GM18505 (cell line): ENCODE data around the gene SBNO2.
"Not testable (repeated sequence)": the region's sequence is repeated elsewhere in the genome, so short reads cannot be mapped to it uniquely, and the experiment has no call there.

ENCODE experiments used
- ATAC-seq: cut with Tn5 transposase; IDR thresholded peaks from one replicate; pipeline ENCODE4 v1.9.1; 2021; ENCODE audit not compliant: unreplicated experiment
- POLR2A ChIP-seq: IDR thresholded peaks from 4 replicates; pipeline ENCODE4 v1.6.1; 2011; ENCODE audit warnings: borderline replicate concordance; ENCODE audit not compliant: insufficient read depth, insufficient read length; ENCODE audit errors: extremely low read depth

SBNO2 gene

DNA sequence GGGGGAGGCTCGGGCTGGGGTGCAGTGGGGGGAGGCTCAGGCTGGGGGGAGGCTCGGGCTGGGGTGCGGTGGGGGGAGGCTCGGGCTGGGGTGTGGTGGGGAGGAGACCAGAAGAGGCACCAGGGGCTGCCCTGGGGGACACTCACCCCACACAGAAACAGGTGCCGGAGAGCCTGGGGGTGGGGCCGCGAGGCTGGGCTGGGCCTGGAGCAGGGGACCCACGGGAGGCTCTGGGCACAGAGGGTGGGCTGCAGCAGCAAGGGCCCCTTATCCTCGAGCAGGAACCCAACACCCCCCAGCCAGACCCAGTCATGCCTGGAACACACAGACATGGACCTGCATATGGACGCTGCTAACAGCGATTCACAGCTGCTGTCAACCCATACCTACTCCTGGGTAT, 35.9 kb downstream of the SBNO2 start:
- no peak for ATAC-seq
- no peak for TF ChIP-seq POLR2A

GRCh38 chr19:1136621-1137317, 37.3 kb downstream of the SBNO2 start:
- no peak for TF ChIP-seq POLR2A

GRCh38 chr19:1136201-1136600, 37.9 kb downstream of the SBNO2 start:
- no peak for ATAC-seq
- TF ChIP-seq POLR2A = peak; percentile 19

More at GRCh38 chr19:1136621-1137317, 37.3 kb downstream of the SBNO2 start:
- ATAC-seq = no peak

- TF ChIP-seq POLR2A = no peak
- ATAC-seq = no peak
Observed at GRCh38 chr19:1135454-1135853, 38.6 kb downstream of the SBNO2 start.

DNA sequence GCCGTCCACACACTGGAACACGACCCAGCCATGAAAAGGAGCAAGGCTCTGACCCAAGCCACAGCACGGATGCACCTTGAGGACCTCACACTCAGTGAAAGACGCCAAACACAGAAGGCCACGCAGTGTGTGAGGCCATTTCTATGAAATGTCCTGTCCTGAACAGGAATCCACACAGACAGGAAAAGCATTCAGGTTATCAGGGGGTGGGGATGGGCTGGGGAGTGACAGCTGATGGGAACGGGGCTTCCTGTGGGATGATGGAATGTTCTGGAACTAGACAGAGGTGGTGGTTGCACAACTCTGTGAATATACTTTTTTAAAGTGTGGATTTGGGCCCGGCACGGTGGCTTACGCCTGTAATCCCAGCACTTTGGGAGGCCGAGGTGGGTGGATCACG, 39.6 kb downstream of the SBNO2 start:
- no peak for ATAC-seq
- TF ChIP-seq POLR2A = no peak

DNA sequence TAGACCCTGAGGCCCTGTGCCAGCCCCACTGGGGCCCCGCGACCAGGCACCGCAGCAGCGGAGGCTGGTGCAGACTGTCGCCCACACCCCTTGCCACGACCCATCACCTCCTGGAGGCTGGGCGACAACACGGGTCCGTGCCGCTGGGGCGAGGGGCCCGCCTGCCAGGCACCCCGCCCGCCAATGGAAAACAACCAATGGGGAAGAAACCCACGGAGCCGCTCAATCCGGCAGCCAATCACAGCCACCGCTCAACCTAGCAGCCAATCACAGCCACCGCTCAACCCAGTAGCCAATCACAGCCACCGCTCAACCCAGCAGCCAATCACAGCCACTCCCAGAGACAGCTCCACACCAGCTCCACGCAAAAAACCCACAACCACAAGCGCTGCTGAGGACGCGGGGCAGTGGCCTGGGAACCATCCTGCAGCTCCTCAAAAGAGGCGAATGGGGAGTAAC, 40.6 kb downstream of the SBNO2 start:
- peak; percentile 20 for ATAC-seq
- peak; percentile 71 for TF ChIP-seq POLR2A

DNA sequence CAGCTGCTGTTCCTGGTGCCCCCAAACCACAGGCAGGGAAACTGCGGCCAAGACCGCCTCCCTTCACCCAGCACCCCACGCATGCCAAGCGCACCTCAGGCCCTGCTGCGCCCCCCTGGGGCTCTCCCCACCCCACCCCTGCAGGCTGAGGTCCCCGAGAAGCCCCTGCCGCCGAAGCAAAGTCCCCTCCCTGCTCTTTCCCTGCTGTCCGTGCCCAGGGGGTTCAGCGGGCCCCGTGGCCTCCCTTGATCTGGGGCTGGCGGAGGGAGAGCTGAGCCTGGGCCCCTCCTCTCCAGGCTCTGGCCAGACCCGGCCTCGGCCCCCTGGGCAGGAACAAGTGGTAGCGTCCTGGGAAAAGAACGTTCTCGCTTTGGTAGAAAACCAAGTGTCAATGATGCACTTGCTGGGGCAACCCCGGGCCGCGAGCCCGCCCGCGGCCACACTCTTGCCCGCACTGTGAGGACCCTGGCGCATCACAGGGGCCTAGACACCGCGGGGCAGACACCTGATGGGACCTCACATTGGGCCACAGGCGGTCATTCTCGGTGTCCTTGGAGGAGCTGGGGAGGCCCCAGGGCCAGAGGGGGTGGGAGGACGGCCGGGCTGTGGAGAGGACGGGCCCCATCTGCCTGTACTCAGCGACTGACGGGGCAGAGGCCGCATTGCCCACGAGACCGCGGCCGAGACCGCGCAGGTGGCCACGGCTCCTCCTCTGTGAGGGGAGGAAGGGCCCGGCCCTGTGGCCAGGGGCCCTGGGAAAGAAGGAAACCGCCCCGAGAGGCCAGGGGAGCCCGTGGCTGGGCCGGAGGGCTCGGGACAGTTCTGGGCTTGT, 41.3 kb downstream of the SBNO2 start:
- TF ChIP-seq POLR2A = no peak
- peak; percentile 8 for ATAC-seq

DNA sequence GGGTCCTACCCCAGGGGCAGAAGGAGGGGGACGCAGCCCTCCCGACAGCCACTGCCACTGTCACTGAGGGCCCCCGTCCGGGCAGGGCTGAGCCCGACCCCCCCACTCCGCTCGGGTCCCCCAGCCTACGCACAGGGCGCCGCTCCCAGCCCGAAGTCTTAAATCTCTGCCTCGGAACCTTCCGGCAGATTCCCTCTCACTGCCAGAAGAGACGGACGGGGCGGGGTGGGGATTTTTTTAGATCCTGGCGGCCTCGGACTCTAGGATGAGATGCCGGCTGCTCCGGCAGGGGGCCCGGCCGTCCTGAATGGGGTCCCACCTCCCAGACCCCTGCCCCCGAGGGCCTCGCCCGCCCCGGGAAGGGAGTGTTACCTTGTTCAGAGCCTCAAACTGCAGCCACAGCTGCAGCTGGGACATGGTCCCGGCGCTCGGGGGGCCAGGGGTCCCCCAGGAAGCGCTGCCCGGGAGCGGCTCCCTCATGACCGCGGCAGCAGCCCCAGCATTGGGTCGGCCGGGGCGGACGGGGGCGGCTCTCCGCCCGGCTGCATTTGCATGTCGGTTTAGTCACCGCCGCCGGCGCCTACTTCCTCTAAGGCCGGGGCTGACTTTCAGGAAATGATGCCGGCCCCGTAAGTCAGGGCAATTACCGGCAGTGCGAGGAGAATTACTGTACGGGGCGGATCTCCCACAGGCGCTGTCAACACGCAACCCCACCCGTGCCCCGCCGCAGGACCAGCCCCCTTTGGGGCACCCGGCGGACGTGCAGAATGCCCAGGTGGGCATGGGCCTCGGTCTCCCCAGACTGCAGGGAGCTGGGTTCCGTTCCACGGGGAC, 42.1 kb downstream of the SBNO2 start:
- ATAC-seq = peak; percentile 49
- peak; percentile 71 for TF ChIP-seq POLR2A

DNA sequence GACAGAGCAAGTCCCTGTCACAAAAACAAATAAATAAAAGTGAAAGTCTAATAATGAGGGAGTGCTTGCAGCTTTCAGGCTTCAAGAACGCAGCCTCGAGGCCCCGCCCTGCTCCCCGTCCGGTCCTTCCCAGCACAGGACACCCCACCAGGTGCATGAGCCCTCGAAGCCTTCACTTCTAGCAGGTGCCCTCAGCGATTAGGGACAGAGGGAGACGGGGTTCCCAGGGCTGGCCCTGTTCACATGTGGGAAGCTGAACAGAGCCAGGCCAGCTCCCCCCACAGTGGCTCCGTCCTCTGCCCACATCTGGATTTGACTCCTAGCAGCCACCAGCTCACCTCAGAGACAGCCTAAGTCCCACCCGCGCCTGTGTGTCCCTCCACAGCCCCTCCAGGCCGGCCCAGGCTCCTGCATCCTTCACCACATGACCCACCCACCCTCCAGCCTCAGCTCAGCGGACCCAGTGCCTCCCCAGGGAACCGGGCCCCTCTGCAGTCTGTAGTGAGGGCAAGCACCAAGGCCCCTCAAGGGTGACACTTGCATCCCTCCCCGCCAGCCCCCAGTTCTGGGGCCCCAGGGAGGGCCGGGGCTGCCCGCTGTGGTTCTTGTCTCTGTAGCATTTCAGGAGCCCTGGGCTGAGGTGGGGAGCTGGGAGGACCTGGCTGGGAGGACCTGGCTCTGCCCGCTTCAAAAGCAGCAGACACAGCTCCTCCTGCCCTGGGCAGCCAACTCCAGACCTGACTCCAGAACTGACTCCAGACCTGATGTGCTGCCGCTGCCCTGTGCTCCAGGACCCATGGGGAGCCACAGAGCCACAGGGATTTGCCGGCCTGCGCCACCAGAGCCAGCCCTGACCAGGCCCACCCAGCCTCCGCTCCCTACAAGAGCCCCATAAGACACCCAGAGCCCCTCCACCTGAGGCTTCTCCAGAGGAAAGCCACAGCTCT, 43.0 kb downstream of the SBNO2 start:
- TF ChIP-seq POLR2A = peak; percentile 43
- no peak for ATAC-seq

DNA sequence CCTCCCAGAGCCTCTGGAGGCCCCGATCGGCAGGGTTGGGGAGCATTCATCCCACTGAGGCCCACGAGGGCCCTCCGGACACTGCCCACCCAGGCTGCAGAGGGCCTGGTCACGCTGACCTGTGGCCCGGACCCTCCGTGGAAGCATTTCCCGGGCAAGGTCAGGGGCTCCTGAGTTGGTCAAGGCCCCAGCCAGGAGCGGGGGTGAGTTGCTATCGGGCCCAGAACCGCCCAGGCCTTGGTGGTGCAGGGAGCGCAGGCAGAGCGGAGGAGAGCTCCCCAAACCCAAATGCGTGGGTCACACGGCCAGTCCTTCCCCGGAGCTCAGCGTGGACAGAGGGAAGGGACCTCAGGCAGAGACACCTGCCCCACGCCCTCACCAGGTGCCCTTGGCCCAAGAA, 44.5 kb downstream of the SBNO2 start:
- TF ChIP-seq POLR2A = no peak
- ATAC-seq = no peak

DNA sequence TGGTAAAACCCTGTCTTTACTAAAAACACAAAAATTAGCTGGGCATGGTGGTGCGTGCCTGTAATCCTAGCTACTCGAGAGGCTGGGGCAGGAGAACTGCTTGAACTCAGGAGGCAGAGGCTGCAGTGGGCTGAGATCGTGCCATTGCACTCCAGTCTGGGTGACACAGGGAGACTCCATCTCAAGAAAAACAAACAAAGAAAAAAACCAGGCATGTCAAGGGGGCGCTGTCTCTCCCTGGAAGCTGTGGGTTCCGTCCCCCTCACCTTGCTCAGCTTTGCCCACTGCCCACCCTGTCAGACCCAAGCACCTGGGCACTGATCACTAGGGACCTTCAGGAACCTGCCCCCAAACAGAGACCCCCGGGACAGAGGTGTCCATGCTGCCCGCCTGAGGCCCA, 45.0 kb downstream of the SBNO2 start:
- not testable (repeated sequence) for ATAC-seq

GRCh38 chr19:1128106-1128505, 46.0 kb downstream of the SBNO2 start:
- TF ChIP-seq POLR2A = no peak
- no peak for ATAC-seq
